A673 (cell line): ENCODE results near the gene ZNF813.

Experiments used
- EZH2 ChIP-seq: fragments of 200-600 bp; sonication (generic); IDR thresholded peaks from 2 replicates; pipeline ENCODE4 v1.6.1; 2017; ENCODE audit warnings: borderline replicate concordance, low read depth, mild to moderate bottlenecking, mixed read lengths, antibody characterized with exemption, low read length; ENCODE audit not compliant: poor library complexity, severe bottlenecking
- TF ChIP-seq, protein P1 (sequence below): fragments of 300-800, 200-600 bp; sonication (generic); conservative IDR thresholded peaks from 2 replicates; pipeline ENCODE4 v1.5.1; 2017; ENCODE audit warnings: low read depth, mild to moderate bottlenecking, antibody characterized with exemption, low read length, moderate library complexity, mixed read lengths

DNA sequence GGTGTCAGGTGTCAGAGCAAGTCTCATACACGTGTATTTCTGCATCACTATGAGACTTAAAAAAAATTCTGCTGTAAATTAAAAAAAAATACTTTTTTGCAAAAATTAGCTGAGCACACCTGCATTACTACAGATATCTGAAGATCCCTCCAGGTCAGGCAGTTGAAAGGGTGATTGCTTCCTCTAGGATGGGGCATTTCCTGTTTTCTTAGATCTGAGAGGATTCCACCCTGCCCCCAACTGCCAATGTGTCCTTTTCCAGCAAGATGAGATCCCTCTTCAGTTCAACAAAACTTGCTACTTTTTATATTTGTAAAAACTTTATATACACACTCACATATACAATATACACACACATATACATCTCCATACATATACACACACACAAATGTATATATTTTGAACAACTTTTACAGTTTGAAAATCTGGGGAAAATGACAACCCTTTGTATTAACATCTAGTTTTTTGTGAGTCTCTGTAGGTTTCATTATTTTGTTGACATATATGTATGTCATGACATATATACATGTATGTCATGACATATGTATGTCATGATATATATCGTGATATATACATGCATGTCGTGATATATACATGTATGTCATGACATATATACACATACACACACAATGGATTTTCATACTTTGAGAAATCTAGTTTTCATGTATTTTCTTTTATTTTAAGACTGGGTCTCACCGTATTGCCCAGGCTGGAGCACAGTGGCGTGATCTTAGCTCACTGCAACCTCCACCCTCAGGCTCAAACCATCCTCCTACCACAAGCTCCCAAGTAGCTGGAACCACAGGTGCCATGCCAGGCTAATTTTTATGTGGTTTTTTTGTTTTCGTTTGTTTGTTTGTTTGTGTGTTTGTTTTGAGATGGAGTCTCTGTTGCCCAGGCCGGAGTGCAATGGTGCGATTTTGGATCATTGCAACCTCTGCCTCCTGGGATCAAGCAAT is 17.8 kb downstream of the ZNF813 start:
- TF ChIP-seq, protein P1, sequence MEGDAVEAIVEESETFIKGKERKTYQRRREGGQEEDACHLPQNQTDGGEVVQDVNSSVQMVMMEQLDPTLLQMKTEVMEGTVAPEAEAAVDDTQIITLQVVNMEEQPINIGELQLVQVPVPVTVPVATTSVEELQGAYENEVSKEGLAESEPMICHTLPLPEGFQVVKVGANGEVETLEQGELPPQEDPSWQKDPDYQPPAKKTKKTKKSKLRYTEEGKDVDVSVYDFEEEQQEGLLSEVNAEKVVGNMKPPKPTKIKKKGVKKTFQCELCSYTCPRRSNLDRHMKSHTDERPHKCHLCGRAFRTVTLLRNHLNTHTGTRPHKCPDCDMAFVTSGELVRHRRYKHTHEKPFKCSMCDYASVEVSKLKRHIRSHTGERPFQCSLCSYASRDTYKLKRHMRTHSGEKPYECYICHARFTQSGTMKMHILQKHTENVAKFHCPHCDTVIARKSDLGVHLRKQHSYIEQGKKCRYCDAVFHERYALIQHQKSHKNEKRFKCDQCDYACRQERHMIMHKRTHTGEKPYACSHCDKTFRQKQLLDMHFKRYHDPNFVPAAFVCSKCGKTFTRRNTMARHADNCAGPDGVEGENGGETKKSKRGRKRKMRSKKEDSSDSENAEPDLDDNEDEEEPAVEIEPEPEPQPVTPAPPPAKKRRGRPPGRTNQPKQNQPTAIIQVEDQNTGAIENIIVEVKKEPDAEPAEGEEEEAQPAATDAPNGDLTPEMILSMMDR = no peak
- TF ChIP-seq EZH2 = no peak
